PFSK-1 (cell line): ENCODE measurements around the gene ABCC3.

ENCODE experiments used
- FOXP2 ChIP-seq: optimal IDR thresholded peaks from 2 replicates; pipeline ENCODE3; 2011; ENCODE audit warnings: borderline replicate concordance, control low read depth, inconsistent platforms; ENCODE audit not compliant: insufficient read depth; ENCODE audit errors: extremely low read length, extremely low read depth
- POLR2AphosphoS5 ChIP-seq: IDR thresholded peaks from 2 replicates; pipeline ENCODE4 v1.6.1; 2012; ENCODE audit warnings: low read depth, mild to moderate bottlenecking, control low read depth, low read length, moderate library complexity
- SIN3A ChIP-seq: IDR thresholded peaks from 2 replicates; pipeline ENCODE4 v1.6.1; 2012; ENCODE audit warnings: mild to moderate bottlenecking, low read length, moderate library complexity, borderline replicate concordance; ENCODE audit not compliant: insufficient read depth
- TAF1 ChIP-seq: IDR thresholded peaks from 2 replicates; pipeline ENCODE4 v1.6.1; 2012; ENCODE audit warnings: low read length, control low read depth, borderline replicate concordance; ENCODE audit not compliant: insufficient read depth
- TF ChIP-seq, protein P1 (sequence below), 2 experiments: IDR thresholded peaks; 2 replicates each; pipeline versions ENCODE4 v1.6.1 to v1.8.0; 2011 to 2012; ENCODE audit warnings: low read depth in 2 of 2, low read length in 2 of 2, control low read depth in 1 of 2, inconsistent platforms in 1 of 2, mild to moderate bottlenecking in 1 of 2, moderate library complexity in 1 of 2; ENCODE audit not compliant: insufficient read depth in 1 of 2

The ABCC3 gene

DNA sequence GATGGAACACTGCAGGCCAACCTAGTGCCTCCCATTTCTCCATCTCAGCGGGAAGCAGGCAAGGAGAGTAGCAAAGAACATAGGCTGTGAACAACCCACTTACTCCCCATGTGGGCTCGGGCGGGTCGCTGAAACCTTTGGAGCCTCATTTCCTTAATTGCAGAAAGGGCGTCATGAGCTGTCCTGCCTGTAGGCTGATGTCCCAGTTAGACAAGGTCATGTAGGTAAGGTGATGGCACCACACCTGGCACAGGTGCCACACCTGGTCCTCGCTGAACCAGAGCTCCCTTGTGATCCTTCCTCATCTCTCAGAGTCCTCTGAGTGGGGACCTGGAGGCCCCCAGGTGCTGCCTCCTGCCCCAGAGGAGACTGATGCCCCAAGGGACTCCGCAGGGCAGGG lies 22.9 kb downstream of the ABCC3 start:
- TF ChIP-seq FOXP2: no peak
- TF ChIP-seq, protein P1, sequence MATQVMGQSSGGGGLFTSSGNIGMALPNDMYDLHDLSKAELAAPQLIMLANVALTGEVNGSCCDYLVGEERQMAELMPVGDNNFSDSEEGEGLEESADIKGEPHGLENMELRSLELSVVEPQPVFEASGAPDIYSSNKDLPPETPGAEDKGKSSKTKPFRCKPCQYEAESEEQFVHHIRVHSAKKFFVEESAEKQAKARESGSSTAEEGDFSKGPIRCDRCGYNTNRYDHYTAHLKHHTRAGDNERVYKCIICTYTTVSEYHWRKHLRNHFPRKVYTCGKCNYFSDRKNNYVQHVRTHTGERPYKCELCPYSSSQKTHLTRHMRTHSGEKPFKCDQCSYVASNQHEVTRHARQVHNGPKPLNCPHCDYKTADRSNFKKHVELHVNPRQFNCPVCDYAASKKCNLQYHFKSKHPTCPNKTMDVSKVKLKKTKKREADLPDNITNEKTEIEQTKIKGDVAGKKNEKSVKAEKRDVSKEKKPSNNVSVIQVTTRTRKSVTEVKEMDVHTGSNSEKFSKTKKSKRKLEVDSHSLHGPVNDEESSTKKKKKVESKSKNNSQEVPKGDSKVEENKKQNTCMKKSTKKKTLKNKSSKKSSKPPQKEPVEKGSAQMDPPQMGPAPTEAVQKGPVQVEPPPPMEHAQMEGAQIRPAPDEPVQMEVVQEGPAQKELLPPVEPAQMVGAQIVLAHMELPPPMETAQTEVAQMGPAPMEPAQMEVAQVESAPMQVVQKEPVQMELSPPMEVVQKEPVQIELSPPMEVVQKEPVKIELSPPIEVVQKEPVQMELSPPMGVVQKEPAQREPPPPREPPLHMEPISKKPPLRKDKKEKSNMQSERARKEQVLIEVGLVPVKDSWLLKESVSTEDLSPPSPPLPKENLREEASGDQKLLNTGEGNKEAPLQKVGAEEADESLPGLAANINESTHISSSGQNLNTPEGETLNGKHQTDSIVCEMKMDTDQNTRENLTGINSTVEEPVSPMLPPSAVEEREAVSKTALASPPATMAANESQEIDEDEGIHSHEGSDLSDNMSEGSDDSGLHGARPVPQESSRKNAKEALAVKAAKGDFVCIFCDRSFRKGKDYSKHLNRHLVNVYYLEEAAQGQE (IDR thresholded peaks at IDR 0.05; ENCODE audit: insufficient read depth in 1 of 2, low read depth in 2 of 2, low read length in 2 of 2): no peak
- TF ChIP-seq SIN3A: no peak
- no peak for TF ChIP-seq POLR2AphosphoS5
- TF ChIP-seq TAF1: no peak

DNA sequence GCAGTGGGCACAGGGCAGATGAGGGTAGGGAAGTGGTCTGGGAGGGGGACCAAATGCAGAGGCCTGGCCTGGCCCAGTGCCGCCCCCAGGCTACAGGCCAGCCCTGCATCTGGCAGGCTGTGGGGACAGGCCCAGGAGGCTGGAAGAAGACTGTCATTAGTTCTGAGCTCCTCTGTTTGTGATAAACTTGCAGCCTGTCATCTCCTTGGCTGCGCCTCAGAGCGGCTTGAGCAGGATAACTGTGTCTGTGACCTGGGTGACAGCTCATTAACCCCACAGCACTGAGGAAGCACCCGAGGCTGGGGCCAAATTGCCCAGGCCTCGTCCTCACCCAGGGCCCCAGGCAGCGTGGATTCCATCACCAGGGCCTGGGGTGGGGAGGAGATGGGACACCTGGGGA lies 23.9 kb downstream of the ABCC3 start:
- TF ChIP-seq SIN3A (no peak), POLR2AphosphoS5 (no peak), FOXP2 (no peak), TAF1 (no peak)
- TF ChIP-seq, protein P1 (IDR thresholded peaks at IDR 0.05; ENCODE audit: insufficient read depth in 1 of 2, low read depth in 2 of 2, low read length in 2 of 2): no peak

DNA sequence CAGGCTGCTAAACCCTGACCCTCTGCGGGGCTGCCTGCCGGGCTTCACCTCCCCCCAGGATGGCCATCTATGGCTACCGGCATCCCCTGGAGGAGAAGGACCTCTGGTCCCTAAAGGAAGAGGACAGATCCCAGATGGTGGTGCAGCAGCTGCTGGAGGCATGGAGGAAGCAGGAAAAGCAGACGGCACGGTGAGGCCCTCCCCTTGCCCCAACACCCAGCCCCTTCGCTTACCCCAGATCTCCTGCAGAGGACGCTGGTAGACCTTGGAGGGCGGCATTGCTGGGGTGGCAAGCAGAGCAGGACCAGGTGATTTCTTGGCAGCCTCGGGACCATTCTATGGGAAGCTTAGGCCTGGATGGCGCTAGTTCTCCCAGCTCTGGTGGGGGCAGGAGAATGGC lies 24.5 kb downstream of the ABCC3 start:
- TF ChIP-seq, protein P1 (IDR thresholded peaks at IDR 0.05; ENCODE audit: insufficient read depth in 1 of 2, low read depth in 2 of 2, low read length in 2 of 2): no peak

DNA sequence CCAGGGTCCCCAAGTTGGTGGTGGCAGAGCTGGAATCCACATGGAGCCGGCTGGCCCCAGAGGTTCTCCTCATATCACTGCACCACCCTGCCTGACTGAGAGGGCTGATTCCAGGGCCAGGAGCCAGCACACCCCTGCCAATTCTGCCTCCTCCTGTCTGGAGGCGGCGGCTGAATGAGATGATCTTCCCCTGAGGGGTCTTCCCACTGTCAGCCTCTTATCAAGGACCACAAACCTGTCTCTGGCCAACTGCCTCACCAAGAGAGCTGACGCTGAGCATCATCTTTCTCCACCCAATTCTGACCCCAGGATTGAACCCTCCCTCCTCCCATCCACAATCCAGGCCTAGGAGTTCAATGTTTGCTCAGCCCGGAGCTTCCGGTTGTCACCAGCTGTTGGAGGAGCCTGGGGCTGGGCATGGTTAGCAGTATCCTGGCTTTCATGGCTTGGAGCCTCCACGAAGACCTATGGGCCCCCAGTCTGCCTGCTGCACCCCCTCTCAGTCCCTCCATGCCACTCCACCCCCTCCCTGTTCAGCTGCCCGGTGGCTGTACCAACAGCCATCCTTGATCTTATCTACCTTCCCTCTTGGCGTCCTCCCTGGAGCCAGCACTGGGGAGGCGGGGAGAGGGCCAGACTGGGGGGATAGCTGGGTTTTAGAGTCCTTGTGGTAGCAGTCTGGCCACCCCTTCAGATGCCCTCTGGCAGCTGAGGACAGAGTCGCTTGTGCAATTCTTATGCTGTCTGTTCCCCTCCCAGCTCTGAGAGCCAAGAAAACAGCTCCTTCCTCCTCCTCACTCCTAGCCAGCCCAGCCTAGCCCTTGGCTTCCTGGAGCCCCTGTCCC lies 25.6 kb downstream of the ABCC3 start:
- TF ChIP-seq TAF1 (no peak), SIN3A (no peak), FOXP2 (no peak), POLR2AphosphoS5 (no peak)
- TF ChIP-seq, protein P1 (IDR thresholded peaks at IDR 0.05; ENCODE audit: insufficient read depth in 1 of 2, low read depth in 2 of 2, low read length in 2 of 2): no peak

DNA sequence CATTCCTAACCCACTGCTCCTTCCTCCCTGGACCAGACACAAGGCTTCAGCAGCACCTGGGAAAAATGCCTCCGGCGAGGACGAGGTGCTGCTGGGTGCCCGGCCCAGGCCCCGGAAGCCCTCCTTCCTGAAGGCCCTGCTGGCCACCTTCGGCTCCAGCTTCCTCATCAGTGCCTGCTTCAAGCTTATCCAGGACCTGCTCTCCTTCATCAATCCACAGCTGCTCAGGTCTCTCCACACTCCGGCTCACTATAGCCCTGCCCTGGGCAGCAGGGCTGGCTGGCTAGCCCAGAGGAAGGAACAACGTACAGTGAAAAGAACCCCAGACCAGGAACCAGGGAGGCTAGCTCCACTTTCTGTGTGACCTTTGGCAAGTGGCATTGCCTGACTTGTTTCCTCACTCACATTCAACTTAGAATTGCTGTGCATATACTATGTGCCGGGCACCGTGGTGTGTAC lies 26.2 kb downstream of the ABCC3 start:
- TF ChIP-seq FOXP2 (no peak), SIN3A (no peak)
